H1 (cell line): Measurements from ENCODE around the gene SLC6A12. TPM values are rescaled to one million over a fixed set of nuclear protein-coding genes. Genes with fewer than 3 reads are reported as not detected.

Experiments
- CTCF ChIA-PET: fragments of 300-600 bp; sonication (Branson Sonifier 250); formaldehyde crosslinking; loops from one replicate; lab custom pipeline; 2021; ENCODE audit not compliant: partially characterized antibody; lab: Charles Lee
- POLR2A ChIA-PET: fragments of 300-600 bp; sonication (Branson Sonifier 250); formaldehyde crosslinking; loops from one replicate; lab custom pipeline; 2021; ENCODE audit warnings: inconsistent platforms; ENCODE audit not compliant: partially characterized antibody; lab: Charles Lee
- DNase-seq, 2 experiments: peaks; one replicate each; pipeline versions ENCODE4 v3.0.0 to v3.0.0-alpha.2; 2010 to 2022; ENCODE audit warnings: low spot score in 2 of 2, low read depth in 1 of 2, mixed read lengths in 1 of 2
- FAIRE-seq: peaks from 2 replicates; lab custom pipeline; 2011; peaks lifted over from hg19 to GRCh38; lab: Jason Lieb, UNC
- H2AFZ ChIP-seq: 2 replicates; pipeline ENCODE4 v1.8.1; 2012; ENCODE audit warnings: low read length, inconsistent platforms
- H2AK5ac ChIP-seq: 2 replicates; pipeline ENCODE4 v1.6.1; 2013; ENCODE audit warnings: low read depth, low read length
- H2BK120ac ChIP-seq: replicated peaks from 2 replicates; pipeline ENCODE3; 2013; ENCODE audit warnings: low read depth, low read length, inconsistent platforms
- H2BK12ac ChIP-seq: 2 replicates; pipeline ENCODE4 v1.6.1; 2013; ENCODE audit warnings: low read depth, low read length
- H2BK15ac ChIP-seq: 2 replicates; pipeline ENCODE4 v1.6.1; 2013; ENCODE audit warnings: low read length
- H2BK20ac ChIP-seq: 2 replicates; pipeline ENCODE4 v1.6.1; 2013; ENCODE audit warnings: low read length
- H2BK5ac ChIP-seq: 2 replicates; pipeline ENCODE4 v1.6.1; 2013; ENCODE audit warnings: low read depth, low read length
- H3K14ac ChIP-seq: 2 replicates; pipeline ENCODE4 v1.6.1; 2013; ENCODE audit warnings: inconsistent platforms; ENCODE audit not compliant: insufficient read length
- H3K18ac ChIP-seq: 2 replicates; pipeline ENCODE4 v1.6.1; 2013; ENCODE audit warnings: low read length; ENCODE audit errors: extremely low read depth
- H3K23ac ChIP-seq: 2 replicates; pipeline ENCODE4 v1.6.1; 2013; ENCODE audit warnings: inconsistent platforms; ENCODE audit not compliant: insufficient read length
- H3K23me2 ChIP-seq: 2 replicates; pipeline ENCODE4 v1.6.1; 2013; ENCODE audit warnings: low read depth, low read length
- H3K27ac ChIP-seq: 2 replicates; pipeline ENCODE4 v1.6.1; 2011; ENCODE audit warnings: low read depth, low read length, inconsistent platforms
- H3K27me3 ChIP-seq, 4 experiments: replicated peaks in 1 of 4; 1 replicate in 1 of 4; 2 replicates in 3 of 4; pipeline versions ENCODE4 v1.6.1 to v1.8.1; 2011 to 2013; ENCODE audit warnings: low read length in 3 of 4, mild to moderate bottlenecking in 3 of 4, inconsistent platforms in 2 of 4, mixed read lengths in 2 of 4, moderate library complexity in 1 of 4; ENCODE audit not compliant: control insufficient read depth in 3 of 4, insufficient read depth in 3 of 4; ENCODE audit errors: extremely low read depth in 1 of 4
- H3K36me3 ChIP-seq, 4 experiments: 2 replicates each; pipeline versions ENCODE4 v1.6.1 to v1.8.1; 2011 to 2013; ENCODE audit warnings: mild to moderate bottlenecking in 4 of 4, low read length in 3 of 4, moderate library complexity in 2 of 4, control low read depth in 1 of 4, inconsistent platforms in 1 of 4; ENCODE audit not compliant: insufficient read depth in 4 of 4, control insufficient read depth in 2 of 4
- H3K4ac ChIP-seq: replicated peaks from 2 replicates; pipeline ENCODE3; 2013; ENCODE audit warnings: low read length, low read depth, mixed read lengths, inconsistent platforms; ENCODE audit not compliant: insufficient read length
- H3K4me1 ChIP-seq, 4 experiments: replicated peaks in 1 of 4; 1 replicate in 1 of 4; 2 replicates in 3 of 4; pipeline versions ENCODE4 v1.6.1 to v1.8.1; 2011 to 2013; ENCODE audit warnings: low read length in 3 of 4, inconsistent platforms in 2 of 4, mixed read lengths in 1 of 4; ENCODE audit not compliant: insufficient read depth in 4 of 4, control insufficient read depth in 3 of 4
- H3K4me2 ChIP-seq, 2 experiments: 2 replicates each; pipeline versions ENCODE4 v1.6.1 to v1.8.1; 2011 to 2013; ENCODE audit warnings: low read depth in 2 of 2, low read length in 2 of 2, control low read depth in 1 of 2, inconsistent platforms in 1 of 2, mild to moderate bottlenecking in 1 of 2; ENCODE audit not compliant: insufficient read depth in 1 of 2
- H3K4me3 ChIP-seq, 4 experiments: fragments of 200-600, 300-600 bp in 1 of 4; sonication (generic), shearing (Covaris generic), sonication (Bioruptor Twin) in 1 of 4; 2 replicates each; pipeline versions ENCODE4 v1.5.1 to v1.8.1; 2011 to 2016; ENCODE audit warnings: low read length in 4 of 4, low read depth in 3 of 4, control low read depth in 2 of 4, inconsistent platforms in 2 of 4, mild to moderate bottlenecking in 2 of 4, mixed read lengths in 1 of 4, moderate library complexity in 1 of 4; ENCODE audit not compliant: insufficient read depth in 2 of 4; ENCODE audit errors: extremely low read depth in 1 of 4
- H3K56ac ChIP-seq: replicated peaks from 2 replicates; pipeline ENCODE3; 2013; ENCODE audit warnings: low read depth, mild to moderate bottlenecking, mixed read lengths, low read length, inconsistent platforms; ENCODE audit not compliant: insufficient read length
- H3K79me1 ChIP-seq: 2 replicates; pipeline ENCODE4 v1.6.1; 2013; ENCODE audit warnings: low read depth, low read length, control low read depth
- H3K79me2 ChIP-seq, 2 experiments: 2 replicates each; pipeline versions ENCODE4 v1.6.1 to v1.8.1; 2012 to 2013; ENCODE audit warnings: low read length in 2 of 2, mild to moderate bottlenecking in 2 of 2, inconsistent platforms in 1 of 2; ENCODE audit not compliant: insufficient read depth in 2 of 2, control insufficient read depth in 1 of 2
- H3K9ac ChIP-seq, 4 experiments: replicated peaks in 1 of 4; 1 replicate in 1 of 4; 2 replicates in 3 of 4; pipeline versions ENCODE4 v1.6.1 to v1.8.1; 2011 to 2013; ENCODE audit warnings: low read depth in 3 of 4, low read length in 3 of 4, control low read depth in 2 of 4, mild to moderate bottlenecking in 2 of 4, moderate library complexity in 2 of 4, inconsistent platforms in 1 of 4; ENCODE audit errors: extremely low read depth in 1 of 4
- H3K9me3 ChIP-seq, 2 experiments: 2 replicates each; pipeline versions ENCODE4 v1.6.1 to v1.8.1; 2012 to 2013; ENCODE audit warnings: mild to moderate bottlenecking in 2 of 2, moderate library complexity in 2 of 2, control low read depth in 1 of 2, inconsistent platforms in 1 of 2, low read depth in 1 of 2, low read length in 1 of 2, mixed read lengths in 1 of 2; ENCODE audit not compliant: insufficient read depth in 2 of 2
- H4K20me1 ChIP-seq, 2 experiments: replicated peaks in 1 of 2; 2 replicates each; pipeline versions ENCODE3 to v1.8.1; 2011 to 2013; ENCODE audit warnings: inconsistent platforms in 2 of 2, low read length in 2 of 2, mild to moderate bottlenecking in 1 of 2; ENCODE audit not compliant: insufficient read depth in 2 of 2, control insufficient read depth in 1 of 2
- H4K5ac ChIP-seq: 2 replicates; pipeline ENCODE4 v1.6.1; 2013; ENCODE audit warnings: low read length, low read depth, mixed read lengths, inconsistent platforms; ENCODE audit not compliant: insufficient read length
- H4K8ac ChIP-seq: 2 replicates; pipeline ENCODE4 v1.8.0; 2013; ENCODE audit warnings: mild to moderate bottlenecking, moderate library complexity, low read length, inconsistent platforms; ENCODE audit not compliant: insufficient read depth; ENCODE audit errors: extremely low read depth
- H4K91ac ChIP-seq: replicated peaks from 2 replicates; pipeline ENCODE3; 2013; ENCODE audit warnings: low read length, mixed read lengths, inconsistent platforms; ENCODE audit not compliant: insufficient read length
- ATF2 ChIP-seq: IDR thresholded peaks from 2 replicates; pipeline ENCODE4 v1.6.1; 2012; ENCODE audit warnings: low read length, inconsistent platforms
- CEBPB ChIP-seq: IDR thresholded peaks from 2 replicates; pipeline ENCODE4 v1.6.1; 2012; ENCODE audit warnings: low read depth, low read length
- FOSL1 ChIP-seq: IDR thresholded peaks from 2 replicates; pipeline ENCODE4 v1.6.1; 2011; ENCODE audit warnings: mild to moderate bottlenecking, low read depth, low read length, moderate library complexity; ENCODE audit not compliant: insufficient read depth
- HDAC2 ChIP-seq, 2 experiments: fragments of 300-600 bp in 1 of 2; sonication (generic) in 1 of 2; IDR thresholded peaks; 2 replicates each; pipeline ENCODE4 v1.6.1; 2011 to 2012; ENCODE audit warnings: low read depth in 2 of 2, low read length in 2 of 2, mild to moderate bottlenecking in 2 of 2, moderate library complexity in 2 of 2, borderline replicate concordance in 1 of 2, inconsistent platforms in 1 of 2
- NRF1 ChIP-seq: IDR thresholded peaks from 2 replicates; pipeline ENCODE4 v1.6.1; 2011; ENCODE audit warnings: mild to moderate bottlenecking, low read depth, low read length, improper control_type of control experiment
- PHF8 ChIP-seq: fragments of 200-600 bp; sonication (generic); conservative IDR thresholded peaks from 2 replicates; pipeline ENCODE4 v1.7.1; 2012; ENCODE audit warnings: low read depth, mild to moderate bottlenecking, inconsistent platforms, low read length, moderate library complexity
- RXRA ChIP-seq: IDR thresholded peaks from 2 replicates; pipeline ENCODE4 v1.6.1; 2011; ENCODE audit warnings: low read depth, mild to moderate bottlenecking, low read length, moderate library complexity; ENCODE audit not compliant: insufficient read depth
- TCF12 ChIP-seq: IDR thresholded peaks from 2 replicates; pipeline ENCODE4 v1.6.1; 2011; ENCODE audit warnings: low read depth, mild to moderate bottlenecking, low read length
- YY1 ChIP-seq: IDR thresholded peaks from 2 replicates; pipeline ENCODE4 v1.6.1; 2011; ENCODE audit warnings: low read depth, mild to moderate bottlenecking, low read length
- ZNF274 ChIP-seq: IDR thresholded peaks from 2 replicates; pipeline ENCODE4 v1.7.0; 2012; ENCODE audit warnings: low read length, borderline replicate concordance; ENCODE audit errors: extremely low read depth
- WGBS, 2 experiments: shearing (Covaris generic) in 1 of 2; methylation state at CpG; one replicate each; pipeline versions ENCODE4 v1.1.6 to v1.1.7; 2013 to 2015; ENCODE audit warnings: low lambda C conversion rate in 2 of 2, mixed read lengths in 2 of 2, inconsistent platforms in 1 of 2, low coverage in 1 of 2, missing lambda C conversion rate in 1 of 2; ENCODE audit not compliant: insufficient replicate concordance in 2 of 2, insufficient coverage in 1 of 2, insufficient read length in 1 of 2; ENCODE audit errors: extremely low coverage in 1 of 2, missing lambda C conversion rate in 1 of 2; 5-methylcytosine and 5-hydroxymethylcytosine counted together
- polyA plus RNA-seq, 7 experiments: library from polyadenylated mRNA; depleted of rRNA in 3 of 7; stranded (reverse) in 5 of 7; unstranded in 2 of 7; fragments of >200 nt in 5 of 7; fragments of 200-250 nt in 2 of 7; gene quantifications; 1 replicate in 5 of 7; 2 replicates in 1 of 7; 4 replicates in 1 of 7; pipeline versions ENCODE4 v1.2.1 to v1.2.3, GENCODE V29; 2011 to 2013; ENCODE audit warnings: missing spikeins in 2 of 7, mixed read lengths in 2 of 7
- total RNA-seq: library from RNA; stranded (reverse); fragmentation: NEBNext Ultra II Directional; extraction: Animal tissue kit (Norgen Biotek cat#: 25700); gene quantifications from 2 replicates; pipeline ENCODE4 v1.2.1, GENCODE V29; 2021

Gene SLC6A12
- total and polyA plus RNA-seq, 2 of the 8 experiments (the other 6 are each of a cell fraction or from before 2014, with no cell fraction given) = 0.70 to 1.1 TPM

GRCh38 chr12:215116-215515 lies 1.2 kb upstream of the SLC6A12 start:
- H3K27me3 ChIP-seq = peaks cover 0 to 12% (median 11%) of the 10 kb centered on the region in 4 experiments; a peak in 4 of 7 replicates
- H4K8ac ChIP-seq = no peak overlapping the region
- no peak overlapping the region for H4K5ac ChIP-seq
- DNase-seq (no peak), FAIRE-seq (no peak)
- no peaks in the 10 kb centered on the region for H3K79me1 ChIP-seq
- 87% methylated on average over 6 of the region's 6 CpGs; no CpG with 5 or more reads in 1 of the 2 experiments for WGBS, 2 experiments
- H2BK15ac ChIP-seq = no peak overlapping the region
- H2BK120ac ChIP-seq = no peak overlapping the region
- H2BK20ac ChIP-seq = no peak overlapping the region
- no peak overlapping the region for H3K4me2 ChIP-seq
- H3K23ac ChIP-seq = no peak overlapping the region
- H3K18ac ChIP-seq = no peak overlapping the region
- no peaks in the 10 kb centered on the region for H4K20me1 ChIP-seq
- H2BK12ac ChIP-seq = no peak overlapping the region
- no peak overlapping the region for H4K91ac ChIP-seq
- no peaks in the 10 kb centered on the region for H3K9me3 ChIP-seq
- no peak overlapping the region for H3K56ac ChIP-seq
- H3K23me2 ChIP-seq = peaks cover 4% of the 10 kb centered on the region; the same call in 1 of the 2 replicates
- no peak overlapping the region for H2BK5ac ChIP-seq
- no peak overlapping the region for H3K14ac ChIP-seq
- no peak overlapping the region for H2AFZ ChIP-seq
- H3K4ac ChIP-seq = no peak overlapping the region
- no peaks in the 10 kb centered on the region for H3K36me3 ChIP-seq
- ChIA-PET CTCF (interaction anchor here (0.6 to 1.7 kb wide), 8 partner anchors 10 to 127 kb away, joined by 3 to 8 read pairs (median 4); no protein-coding TSS in a partner anchor), POLR2A (no interaction called here)
- no peak overlapping the region for H3K9ac ChIP-seq
- no peak overlapping the region for H3K27ac ChIP-seq
- no peak overlapping the region for H2AK5ac ChIP-seq
- H3K4me3 ChIP-seq = no peak overlapping the region
- no peak for TF ChIP-seq HDAC2 (IDR thresholded peaks at IDR 0.05; ENCODE audit: borderline replicate concordance in 1 of 2, low read depth in 2 of 2, low read length in 2 of 2)
- TF ChIP-seq FOSL1 = no peak
- no peak for TF ChIP-seq CEBPB
- no peak for TF ChIP-seq YY1
- no peak for TF ChIP-seq NRF1
- no peak for TF ChIP-seq RXRA
- no peak for TF ChIP-seq PHF8
- no peak for TF ChIP-seq ZNF274
- TF ChIP-seq TCF12 = no peak
- no peak for TF ChIP-seq ATF2
- H3K79me2 ChIP-seq = no peaks in the 10 kb centered on the region
- H3K4me1 ChIP-seq = peaks cover 0 to 22% (median 16%) of the 10 kb centered on the region in 4 experiments; a peak in 6 of 7 replicates
